ENCODE results near the gene MOGAT3. TPM values are rescaled to one million over a fixed set of nuclear protein-coding genes. Genes with fewer than 3 reads are reported as not detected.
A peak's percentile ranks its signal among the peaks of the same experiment; 100 is the strongest.

Gene MOGAT3
- total RNA-seq, 1 experiment from 2014 or later = not detected

DNA sequence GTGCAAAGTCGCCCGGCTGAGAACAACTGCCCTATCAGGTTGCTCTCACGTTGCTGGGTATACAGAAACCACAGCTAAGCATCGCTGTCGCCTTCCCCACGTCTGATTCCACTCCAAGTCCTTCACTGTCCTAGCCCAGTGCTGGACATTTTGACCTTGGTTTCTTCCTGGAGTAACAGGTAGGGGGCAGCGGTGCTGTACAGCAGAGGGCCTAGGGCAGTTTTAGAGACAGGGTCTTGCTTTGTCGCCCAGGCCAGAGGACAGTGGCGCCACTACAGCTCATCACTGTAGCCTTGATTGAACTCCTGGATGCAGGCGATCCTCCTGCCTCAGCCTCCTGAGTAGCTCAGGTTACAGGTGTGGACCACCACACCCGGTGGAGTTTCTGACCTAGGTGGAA is 34.2 kb upstream of the MOGAT3 start:
- no peak for DNase-seq (ENCODE audit: extremely low read depth, low read depth)

DNA sequence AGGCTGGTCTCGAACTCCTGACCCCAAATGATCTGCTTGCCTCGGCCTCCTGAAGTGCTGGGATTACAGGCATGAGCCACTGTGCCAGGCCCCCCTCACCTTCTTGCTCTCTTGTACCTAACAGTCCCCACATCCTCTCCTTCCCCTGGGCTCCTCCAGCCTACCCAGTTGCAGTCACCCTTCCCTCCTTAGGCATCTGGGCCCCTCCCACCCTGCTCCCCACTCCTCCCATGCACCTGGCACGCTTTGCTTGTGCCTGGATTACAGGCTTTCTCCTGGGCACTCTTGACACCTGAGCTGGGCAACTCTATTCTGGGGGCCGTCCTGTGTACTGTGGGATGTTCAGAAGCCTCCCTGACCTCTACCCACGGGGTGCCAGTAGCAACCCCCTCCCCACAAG is 33.8 kb upstream of the MOGAT3 start:
- DNase-seq (ENCODE audit: extremely low read depth, low read depth) = no peak

DNA sequence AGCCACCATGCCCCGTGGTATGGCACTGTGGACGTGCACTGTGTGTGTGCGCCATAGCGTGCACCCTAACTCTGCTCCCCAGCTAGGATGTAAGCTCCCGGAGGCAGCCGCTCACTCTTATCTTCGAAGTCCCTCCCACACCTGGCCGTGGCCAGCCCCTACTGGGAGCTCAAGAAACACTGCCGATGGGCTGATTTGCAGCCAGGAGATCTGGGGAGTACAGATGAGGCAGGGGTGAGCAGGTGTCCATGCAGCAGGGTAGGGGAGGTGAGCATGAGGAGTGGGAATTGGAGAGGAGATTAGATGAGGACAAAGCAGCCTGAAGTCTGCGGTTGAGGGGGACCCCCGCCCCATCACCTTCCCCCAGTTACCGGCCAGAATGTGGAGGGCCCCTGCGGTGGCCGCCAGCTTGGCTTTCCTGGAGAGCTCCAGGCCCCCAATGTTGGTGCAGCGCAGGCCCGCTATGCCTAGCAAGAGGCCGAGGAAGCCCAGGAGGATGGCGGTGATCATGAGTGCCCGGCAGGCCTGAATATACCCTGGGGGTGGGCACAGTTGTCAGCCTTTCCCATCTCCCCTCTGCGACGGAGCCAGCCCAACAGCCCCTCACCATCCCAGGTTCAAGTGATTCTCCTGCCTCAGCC is 33.2 kb upstream of the MOGAT3 start:
- no peak for DNase-seq (ENCODE audit: extremely low read depth, low read depth)

DNA sequence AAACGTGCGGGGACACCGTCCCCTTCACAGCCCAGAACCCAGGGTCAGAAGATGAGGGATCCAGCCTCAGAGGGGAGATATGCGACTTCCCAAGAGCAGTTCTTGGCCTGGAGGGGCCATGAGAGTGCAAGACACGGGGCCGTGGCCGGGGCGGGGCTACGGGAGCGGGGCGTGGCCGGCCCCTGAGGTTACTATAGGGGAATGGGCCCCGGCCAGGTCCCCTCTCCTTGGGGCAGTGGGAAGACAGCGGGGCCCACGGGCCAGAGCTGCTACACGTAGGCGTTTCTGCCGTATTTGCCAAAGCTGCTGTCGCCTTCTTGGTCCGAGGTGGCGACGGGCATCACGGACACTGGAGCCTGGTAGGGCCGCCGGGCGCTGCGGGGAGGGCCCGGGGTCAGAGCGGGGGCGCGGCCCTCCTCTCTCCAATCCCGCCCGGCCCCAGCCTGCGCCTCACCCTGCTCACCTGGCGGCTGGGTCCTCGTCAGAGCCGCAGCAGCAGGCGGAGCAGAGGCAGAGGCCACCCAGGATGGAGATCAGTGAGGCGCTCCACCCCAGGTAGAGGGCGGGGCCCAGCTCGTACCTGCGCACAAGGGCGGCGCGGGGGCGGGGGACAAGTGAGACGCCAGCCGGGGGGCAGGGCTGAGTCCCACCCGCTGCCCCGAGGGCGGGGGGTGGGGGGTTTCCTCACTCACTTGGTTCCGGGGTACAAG is 31.5 kb upstream of the MOGAT3 start:
- DNase-seq (ENCODE audit: extremely low read depth, low read depth) = no peak

DNA sequence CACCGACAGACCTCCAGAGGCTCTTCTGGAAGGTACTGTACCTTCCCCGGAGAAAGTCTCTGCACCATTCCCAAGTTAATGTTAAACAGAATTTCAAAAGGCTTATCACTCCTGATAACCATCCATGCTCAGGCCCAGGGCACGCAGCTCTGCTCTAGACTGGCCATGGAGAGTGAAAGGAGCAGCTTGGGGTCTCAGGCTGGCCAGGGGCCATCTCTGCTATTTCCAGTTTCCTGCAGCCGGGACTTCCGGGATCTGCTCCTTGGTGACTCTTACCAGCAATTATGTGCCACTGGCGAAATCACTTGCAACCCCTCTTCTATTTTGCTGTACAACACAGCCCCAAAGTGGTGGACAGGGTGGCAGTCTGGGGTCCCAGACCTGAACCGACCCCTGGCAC is 30.8 kb upstream of the MOGAT3 start:
- no peak for DNase-seq (ENCODE audit: extremely low read depth, low read depth)

DNA sequence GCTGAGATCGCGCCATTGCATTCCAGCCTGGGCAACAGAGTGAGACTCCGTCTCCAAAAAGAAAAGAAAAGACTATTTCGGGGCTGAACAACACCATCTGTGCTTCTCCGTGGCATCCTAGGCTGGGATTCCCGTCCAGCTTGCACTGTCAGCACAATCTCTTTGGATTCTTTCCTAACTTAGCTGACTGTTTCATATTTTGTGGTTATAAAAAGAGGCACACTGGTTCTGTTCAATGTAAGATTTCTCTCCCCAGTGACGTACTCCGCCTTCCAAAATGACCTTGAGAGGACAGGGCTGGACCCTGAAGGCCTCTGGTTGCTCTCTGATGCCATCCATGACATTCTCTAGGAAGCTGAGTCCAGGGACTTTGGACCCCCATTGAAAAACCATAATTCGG is 25.9 kb upstream of the MOGAT3 start:
- DNase-seq (ENCODE audit: extremely low read depth, low read depth) = no peak

DNA sequence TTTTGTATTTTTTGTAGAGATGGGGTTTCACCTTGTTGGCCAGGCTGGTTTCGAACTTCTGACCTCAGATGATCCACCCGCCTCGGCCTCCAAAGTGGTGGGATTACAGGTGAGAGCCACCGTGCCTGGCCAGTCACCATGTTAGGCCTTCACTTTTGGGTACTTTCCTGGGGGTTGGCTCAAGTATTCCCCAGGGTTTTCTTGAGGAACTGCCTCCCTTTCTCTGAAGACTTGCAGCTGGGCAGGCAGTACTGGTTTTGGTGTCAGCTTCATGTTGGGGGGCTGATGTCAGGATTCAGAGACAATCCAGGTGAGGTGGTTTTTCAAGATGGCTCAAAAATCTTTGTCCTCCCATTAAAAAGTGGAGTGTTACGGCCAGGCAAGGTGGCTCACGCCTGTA is 24.8 kb upstream of the MOGAT3 start:
- no peak for DNase-seq (ENCODE audit: extremely low read depth, low read depth)

DNA sequence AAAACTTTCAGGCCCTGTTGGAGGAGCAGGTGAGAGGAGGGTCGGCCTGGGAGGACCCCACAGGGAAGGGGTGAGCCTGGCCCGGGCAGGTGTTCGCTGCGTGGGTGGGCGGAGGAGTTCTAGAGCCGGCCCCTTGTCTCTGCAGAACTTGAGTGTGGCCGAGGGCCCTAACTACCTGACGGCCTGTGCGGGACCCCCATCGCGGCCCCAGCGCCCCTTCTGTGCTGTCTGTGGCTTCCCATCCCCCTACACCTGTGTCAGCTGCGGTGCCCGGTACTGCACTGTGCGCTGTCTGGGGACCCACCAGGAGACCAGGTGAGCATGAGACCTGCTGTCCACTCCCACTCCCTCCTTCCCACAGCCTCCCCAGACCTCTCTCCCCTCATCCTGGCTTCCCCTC is 22.7 kb upstream of the MOGAT3 start:
- no peak for DNase-seq (ENCODE audit: extremely low read depth, low read depth)

DNA sequence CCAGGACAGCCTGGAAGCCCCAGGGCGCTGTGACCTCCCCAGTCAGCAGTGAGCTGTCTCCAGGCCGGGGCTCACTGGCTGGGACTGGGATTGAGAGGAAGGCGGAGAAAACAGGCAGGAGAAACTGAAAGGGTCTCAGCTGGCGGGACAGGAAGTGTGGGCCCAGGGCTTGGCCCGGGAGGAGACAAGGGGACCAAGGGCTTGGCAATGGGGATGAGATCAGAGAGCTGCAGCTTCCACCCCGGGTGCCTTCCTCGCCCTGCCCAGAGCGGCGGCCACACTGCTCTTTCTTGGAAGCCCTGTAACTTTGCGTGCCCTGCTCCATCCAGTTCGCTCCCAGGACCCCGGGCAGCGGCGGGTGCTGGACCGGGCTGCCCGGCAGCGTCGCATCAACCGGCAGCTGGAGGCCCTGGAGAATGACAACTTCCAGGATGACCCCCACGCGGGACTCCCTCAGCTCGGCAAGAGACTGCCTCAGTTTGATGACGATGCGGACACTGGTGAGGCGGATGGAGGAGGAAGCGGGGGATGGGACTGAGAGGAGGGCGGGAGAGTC is 21.5 kb upstream of the MOGAT3 start:
- DNase-seq (ENCODE audit: extremely low read depth, low read depth) = no peak

DNA sequence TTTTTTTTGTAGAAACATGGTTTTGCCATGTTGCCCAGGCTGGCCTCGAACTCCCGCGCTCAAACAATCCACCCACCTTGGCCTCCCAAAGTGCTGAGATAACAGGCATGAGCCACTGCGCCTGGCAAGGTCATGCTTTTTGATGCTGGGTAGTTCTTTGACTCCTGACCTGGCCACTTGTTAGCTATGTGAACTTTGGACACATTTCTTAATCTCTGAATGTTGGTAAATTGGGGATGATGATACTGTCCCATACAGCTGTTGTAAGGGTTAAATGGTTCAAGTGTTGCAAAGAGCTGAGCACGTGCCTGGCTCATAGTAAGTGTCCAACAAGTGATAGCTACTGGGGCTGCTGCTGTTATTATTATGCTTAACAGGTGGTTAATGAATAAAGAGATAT is 19.5 kb upstream of the MOGAT3 start:
- no peak for DNase-seq (ENCODE audit: extremely low read depth, low read depth)

DNA sequence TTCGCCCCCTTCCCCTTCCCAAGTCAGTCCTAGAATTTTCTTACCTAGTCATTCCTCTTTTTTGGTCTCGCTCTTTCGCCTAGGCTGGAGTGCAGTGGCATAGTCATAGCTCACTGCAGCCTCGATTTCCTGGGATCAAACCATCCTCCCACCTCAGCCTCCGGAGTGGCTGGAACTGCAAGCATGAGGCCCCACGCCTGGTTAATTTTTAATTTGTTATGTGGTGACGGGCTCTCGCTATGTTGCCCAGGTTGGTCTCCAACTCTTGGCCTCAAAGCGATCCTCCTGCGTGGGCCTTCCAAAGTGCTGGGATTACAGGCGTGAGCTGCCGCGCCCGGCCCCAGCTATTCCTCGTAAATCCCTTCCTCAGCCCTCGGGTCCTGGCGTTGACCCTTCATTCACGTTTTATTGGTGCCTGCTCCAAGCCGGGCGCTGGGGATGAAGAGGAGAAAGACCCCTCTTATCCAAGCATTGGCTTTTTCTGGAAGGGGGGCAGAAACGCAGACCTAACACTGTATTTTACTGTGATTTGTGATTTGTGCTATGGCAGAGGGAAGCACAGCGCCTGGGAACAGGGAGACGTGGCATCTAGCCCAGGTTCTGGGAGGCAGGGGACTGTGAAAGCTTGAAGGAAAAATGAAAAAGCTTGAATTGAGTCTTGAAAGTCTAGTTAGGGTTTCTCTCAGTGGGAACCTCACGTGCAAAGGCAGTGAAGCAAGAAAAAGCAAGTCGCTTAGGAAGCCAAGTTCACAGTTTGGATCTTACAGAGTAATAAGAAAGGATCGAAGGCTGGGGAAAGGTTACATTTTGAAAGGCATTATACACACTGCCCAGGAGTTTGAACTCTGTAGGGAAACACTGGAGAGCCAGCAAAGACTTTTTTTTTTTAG is 17.6 kb upstream of the MOGAT3 start:
- no peak for DNase-seq (ENCODE audit: extremely low read depth, low read depth)

DNA sequence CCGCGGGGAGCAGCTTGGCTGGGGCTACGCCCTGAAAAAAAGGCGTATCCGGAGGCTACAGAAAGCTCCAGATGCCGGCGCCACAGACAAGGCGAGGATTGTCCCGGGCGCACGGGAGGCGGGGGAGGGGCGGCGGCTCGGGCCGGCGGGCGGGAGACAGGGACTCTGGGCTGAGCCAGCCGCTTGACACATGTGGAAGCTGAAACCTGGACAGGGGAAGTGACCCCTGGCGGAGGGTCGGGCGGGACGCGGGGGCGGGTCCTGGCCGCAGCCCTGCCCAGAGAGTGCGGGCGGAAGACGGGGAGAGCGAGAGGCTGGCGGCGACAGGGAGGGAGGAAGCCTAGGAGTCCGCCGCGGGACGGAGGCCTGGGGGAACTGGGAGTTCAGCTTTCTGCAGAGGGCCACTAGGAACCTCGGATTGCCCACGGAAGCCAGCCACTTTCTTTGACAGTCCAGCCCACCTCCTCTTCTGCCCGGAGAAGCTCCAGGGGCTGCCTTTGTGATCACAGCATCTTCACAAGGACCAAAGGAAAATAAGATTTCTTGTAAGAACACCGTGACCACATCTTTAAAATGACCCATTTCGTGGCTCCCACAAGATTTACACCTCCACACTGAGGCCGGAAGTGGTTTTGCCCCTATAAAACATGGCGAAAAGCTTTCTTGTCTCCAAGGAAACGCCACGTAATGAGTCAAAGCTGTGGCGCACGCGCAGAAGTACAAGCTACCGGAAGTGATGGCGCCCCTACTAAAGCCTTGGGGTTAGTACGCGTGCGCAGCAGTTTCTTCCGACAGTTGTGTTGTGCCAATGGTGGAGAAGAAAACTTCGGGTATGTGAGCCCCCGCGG is 16.8 kb upstream of the MOGAT3 start, which contains the start of the genes PLOD3 and ZNHIT1:
Gene PLOD3 (minus strand): TSS at position 194 of the 848 bp plus-strand sequence. CDS start 307 bp downstream, outside the sequence.
Gene ZNHIT1 (plus strand): TSS at position 778 of the 848 bp plus-strand sequence. CDS start 31 bp downstream, at position 809.
- DNase-seq (ENCODE audit: extremely low read depth, low read depth) = peak; percentile 99

DNA sequence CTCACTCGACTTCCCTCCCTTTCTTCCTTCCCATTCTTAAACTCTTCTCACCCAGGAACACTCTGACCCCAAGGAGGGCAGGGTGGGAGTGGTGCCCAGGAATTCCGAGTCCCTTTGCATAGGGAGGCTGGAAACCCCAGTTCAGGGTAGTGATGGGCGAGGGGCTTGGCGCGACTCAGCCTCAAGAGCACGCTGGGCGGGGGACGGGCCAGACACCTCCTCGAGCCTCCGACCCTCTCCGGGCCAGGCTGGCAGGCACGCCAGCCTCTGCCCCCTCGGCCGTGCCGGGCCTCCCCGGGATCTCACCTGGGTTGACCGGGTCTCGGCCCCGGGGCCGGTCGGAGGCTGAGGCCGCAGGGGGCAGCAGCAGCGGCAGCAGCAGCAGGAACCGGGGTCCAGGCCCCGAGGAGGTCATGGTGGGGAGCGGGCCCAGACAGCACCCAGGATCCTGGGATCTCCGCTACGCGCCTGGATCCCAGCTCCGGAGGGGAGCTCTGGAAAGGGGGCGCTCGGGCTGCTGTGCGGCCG is 16.1 kb upstream of the MOGAT3 start:
- DNase-seq (ENCODE audit: extremely low read depth, low read depth) = no peak

DNA sequence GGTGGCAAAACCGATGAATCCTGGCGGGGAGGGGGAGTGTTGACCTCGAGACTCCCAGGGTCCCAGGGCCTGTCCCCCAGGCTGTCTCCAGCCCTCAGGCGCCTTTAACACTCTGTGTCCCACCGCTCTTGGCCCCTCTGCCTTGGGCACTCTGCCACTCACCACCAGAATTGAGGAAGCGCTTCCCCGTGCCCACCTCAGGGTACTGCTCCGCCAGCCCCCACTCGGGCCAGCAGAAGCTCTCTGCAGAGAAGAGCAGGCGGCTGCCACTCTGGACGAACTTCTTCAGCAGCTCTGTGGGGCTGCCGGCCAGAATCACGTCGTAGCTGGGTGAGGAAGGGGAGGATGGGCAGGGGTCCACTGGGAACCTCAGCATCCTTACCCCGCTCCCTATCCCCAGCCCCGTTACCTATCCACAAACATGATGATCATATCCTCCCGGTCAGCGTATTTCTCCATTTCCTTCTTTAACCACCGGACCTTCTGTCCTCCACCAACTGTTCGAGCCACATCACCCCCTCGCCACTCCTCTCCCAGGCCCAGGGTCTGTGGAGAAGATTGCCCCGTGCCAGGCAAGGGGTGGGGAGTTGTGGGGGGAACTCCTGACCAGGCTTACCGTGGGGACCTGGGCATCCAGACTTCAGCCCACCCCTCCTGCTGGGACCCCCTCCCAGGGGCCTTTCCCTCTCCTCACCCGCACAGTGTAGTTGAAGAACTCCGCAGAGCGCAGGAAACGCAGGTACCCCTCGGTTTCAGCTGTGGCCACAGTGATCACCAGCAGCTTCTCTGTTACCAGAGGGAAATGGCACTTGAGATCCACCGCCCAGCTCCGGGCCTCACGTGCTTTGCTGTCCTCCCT is 15.4 kb upstream of the MOGAT3 start:
- DNase-seq (ENCODE audit: extremely low read depth, low read depth) = no peak

DNA sequence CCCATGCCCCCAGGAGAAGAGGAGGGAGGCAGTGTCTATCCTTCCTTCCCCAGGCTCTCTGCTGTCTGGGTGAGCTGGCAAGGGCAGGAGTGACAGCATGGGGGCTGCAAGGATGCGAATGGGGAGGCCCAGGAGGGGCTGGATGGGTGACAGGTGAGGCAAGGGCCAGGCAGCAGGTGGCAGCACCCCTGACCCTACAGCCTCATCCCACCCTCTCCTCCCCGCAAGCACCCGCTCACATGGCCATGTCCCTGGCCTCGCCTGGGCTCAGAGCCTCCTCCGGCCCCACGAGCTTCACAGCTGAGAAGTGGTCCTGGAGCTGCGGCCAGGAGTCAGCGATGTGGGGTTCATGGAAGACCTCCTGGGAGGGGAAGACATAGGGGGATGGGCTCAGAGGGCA is 11.2 kb upstream of the MOGAT3 start:
- DNase-seq (ENCODE audit: extremely low read depth, low read depth) = no peak

DNA sequence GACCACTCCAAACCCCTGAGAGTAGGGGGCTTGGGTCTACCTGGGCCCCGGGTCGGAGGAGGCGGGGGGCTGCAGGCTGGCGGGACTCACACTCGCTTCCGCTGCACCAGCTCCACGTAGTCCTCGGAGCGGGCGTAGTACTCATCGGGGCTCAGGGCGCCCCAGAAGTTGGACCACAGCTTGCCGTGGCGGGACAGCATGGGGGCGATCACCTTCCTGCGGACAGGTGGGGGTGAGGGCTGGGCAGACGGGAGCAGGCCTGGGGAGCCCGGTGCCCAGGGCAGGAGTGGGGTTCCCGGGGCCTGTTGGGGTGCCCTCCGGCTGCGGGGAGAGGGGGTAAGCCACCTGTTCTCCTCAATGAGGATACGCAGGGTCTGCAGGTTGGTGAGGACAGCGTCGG is 10.7 kb upstream of the MOGAT3 start:
- DNase-seq (ENCODE audit: extremely low read depth, low read depth) = no peak

DNA sequence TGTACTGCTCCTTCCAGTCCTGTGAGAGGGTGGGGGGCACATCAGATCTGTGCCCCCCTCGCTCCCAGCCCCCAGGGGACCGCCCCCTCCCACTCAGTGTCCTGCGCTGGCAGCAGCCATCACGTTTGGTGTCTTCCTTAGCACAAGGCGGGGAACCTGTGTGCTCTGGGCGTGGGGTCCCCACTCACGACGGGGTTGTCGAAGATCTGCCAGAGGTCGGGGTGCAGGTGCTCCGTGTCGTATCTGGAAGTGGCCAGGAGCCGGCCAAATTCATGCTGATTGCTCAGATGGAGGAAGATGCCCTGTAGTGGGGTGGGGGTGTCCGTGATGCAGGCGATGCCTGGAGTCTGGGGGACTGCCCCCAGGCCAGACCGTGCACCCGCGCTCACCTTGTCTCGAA is 9.3 kb upstream of the MOGAT3 start:
- no peak for DNase-seq (ENCODE audit: extremely low read depth, low read depth)

DNA sequence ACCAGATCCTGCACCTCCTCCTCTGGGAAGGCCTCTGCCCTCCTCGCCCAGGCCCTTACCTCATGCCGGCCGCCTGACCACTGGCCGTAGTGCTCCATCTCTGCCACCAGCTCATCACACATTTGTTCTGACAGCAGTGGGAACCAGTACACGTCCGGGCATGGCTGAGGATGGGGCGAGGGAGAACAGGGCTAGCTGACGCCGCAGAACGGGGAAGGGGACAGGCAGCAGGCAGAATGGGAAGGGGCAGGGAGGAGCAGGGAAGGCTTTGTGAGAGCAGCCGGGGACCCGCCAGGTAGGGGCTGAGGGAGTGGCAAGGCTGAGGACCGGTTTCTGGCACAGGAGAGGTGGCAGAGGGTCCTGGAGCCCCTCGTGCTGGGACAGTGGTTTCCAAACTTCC is 8.0 kb upstream of the MOGAT3 start:
- DNase-seq (ENCODE audit: extremely low read depth, low read depth) = no peak

DNA sequence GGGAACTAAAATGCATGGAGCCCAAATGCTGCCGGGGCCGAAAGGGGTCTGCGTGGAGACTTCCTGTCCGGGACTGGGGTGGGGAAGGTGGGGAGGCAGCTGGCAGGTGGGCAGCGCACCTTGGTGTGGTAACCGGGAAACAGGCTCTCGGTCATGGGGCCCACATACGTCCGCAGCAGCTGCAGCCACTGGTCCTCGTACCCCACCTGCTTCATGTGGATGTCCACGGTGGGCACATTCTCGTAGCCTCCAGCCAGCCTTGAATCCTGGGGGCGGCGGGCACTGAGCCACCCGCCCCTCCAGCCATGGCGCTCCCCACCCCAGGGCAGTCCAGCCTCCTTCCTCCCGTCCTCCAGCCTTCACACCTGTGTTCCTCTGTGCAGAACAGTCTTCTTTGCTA is 6.6 kb upstream of the MOGAT3 start:
- DNase-seq (ENCODE audit: extremely low read depth, low read depth) = no peak

All from NCI-H460 (cell line).